Suppressor macrophage (primary cell): ENCODE data around the gene TERT.
"Not testable (repeated sequence)": the region's sequence is repeated elsewhere in the genome, so short reads cannot be mapped to it uniquely, and the experiment has no call there.

Experiments used
- DNase-seq, 4 experiments: peaks; one replicate each; pipeline ENCODE4 v3.0.0-alpha.2; 2020 to 2022

TERT gene

GRCh38 chr5:1278656-1279442 is 16.0 kb downstream of the TERT start:
- no peak for DNase-seq

DNA sequence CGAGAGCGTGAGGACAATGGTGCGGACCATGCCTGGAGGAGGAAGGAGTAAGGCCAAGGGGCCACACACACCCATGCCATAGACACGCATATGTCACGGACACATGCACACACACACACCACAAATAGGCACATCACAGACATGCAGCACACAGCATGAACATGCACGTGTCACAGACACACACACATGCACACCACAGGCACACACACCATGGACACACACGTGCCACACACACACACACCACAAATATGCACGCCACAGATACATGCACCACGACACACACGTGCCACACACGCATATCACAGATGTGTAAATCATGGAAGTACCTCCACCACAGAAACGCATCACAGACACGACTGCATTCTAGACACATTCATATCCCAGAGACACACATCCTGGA is 16.7 kb downstream of the TERT start:
- DNase-seq: no peak

DNA sequence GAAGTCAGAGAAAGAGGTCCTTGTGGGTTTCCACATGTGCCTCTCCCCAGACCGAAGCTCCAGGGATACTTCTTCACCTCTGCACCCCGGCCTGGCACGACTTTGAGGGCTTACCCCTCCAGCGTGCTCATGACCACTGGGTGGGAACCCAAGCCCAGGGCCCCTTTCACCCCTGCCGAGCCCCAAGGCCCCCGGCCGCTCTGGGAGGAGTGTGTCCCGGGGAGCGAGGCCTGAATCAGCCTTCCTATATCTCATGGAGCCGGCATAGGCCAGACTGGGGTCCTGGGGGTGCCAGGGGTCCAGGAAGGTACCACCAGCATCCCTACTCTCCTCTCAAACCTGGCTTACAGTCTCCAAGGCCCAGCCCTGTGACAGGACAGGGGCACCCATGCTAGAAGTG is 17.1 kb downstream of the TERT start:
- DNase-seq: no peak

DNA sequence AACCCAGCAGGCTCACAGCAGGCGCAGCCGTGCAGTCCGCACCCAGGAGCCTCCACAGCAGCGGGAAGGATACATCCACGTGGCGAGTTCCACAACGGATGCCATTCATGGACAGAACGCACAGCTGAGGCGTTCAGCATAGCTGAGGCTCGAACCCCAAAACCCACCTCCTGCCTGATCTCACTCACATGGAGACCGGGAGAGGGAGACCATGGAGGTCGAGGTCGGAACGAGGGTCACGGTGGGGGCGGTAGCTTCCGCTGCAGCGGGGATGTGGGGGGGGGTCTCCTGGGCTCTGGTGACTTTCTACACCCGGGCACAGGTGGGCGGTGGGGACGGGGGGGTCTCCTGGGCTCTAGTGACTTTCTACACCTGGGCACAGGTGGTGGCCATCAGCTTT is 17.5 kb downstream of the TERT start:
- no peak for DNase-seq

DNA sequence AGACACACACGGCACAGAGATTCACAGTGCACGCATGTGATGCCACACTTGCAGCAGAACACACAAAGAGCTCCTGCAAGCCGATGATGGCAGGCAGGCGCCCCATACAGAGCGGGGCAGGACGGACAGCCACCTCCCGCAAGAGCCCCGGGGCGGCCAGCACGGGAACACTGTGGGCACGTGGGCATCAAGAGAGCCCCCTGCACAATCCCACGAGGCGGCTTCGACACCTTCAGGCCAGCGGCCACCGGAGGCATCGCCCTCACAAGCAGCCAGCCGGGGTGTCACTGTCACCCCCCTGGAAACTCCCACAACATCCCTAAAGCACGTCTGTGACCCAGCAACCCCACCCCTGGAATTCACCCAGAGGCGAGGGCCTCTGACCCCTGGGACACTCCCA is 17.9 kb downstream of the TERT start:
- DNase-seq: no peak

- DNase-seq: not testable (repeated sequence)
Measured at GRCh38 chr5:1275397-1276391, 19.2 kb downstream of the TERT start.

GRCh38 chr5:1274471-1274870 is 20.4 kb downstream of the TERT start:
- DNase-seq: no peak

DNA sequence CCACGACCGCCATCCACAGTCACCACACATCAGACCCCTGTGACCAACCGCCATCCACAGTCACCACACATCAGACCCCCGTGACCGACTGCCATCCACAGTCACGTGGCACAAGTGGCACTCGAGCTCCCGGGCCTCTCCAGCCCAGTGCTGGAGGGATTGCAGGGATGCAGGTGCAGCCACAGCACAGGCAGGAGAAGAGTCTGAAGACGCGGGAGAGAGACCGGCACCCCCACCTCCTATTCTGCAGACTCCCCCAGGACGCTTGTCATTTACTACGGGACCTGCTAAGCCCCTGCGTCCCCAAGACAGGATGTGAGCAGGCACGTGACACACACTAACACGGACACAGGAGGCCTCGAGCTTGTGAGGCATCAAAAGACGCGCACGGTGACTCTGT is 21.1 kb downstream of the TERT start:
- no peak for DNase-seq

DNA sequence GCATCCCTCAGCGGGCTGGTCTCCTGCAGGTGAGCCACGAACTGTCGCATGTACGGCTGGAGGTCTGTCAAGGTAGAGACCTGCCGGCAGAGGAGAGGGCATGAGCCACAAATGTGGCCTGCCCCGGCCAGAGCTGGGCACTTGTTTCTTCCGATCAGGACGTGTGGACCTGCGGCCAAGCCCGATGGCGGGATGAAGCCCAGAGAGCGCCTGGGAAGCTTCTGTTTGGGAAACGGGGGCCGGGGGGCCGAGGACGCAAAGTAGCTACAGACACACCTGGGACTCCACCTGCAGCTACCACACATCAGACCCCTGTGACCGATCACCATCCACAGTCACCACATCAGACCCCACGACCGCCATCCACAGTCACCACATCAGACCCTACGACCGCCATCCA is 22.7 kb downstream of the TERT start:
- no peak for DNase-seq

DNA sequence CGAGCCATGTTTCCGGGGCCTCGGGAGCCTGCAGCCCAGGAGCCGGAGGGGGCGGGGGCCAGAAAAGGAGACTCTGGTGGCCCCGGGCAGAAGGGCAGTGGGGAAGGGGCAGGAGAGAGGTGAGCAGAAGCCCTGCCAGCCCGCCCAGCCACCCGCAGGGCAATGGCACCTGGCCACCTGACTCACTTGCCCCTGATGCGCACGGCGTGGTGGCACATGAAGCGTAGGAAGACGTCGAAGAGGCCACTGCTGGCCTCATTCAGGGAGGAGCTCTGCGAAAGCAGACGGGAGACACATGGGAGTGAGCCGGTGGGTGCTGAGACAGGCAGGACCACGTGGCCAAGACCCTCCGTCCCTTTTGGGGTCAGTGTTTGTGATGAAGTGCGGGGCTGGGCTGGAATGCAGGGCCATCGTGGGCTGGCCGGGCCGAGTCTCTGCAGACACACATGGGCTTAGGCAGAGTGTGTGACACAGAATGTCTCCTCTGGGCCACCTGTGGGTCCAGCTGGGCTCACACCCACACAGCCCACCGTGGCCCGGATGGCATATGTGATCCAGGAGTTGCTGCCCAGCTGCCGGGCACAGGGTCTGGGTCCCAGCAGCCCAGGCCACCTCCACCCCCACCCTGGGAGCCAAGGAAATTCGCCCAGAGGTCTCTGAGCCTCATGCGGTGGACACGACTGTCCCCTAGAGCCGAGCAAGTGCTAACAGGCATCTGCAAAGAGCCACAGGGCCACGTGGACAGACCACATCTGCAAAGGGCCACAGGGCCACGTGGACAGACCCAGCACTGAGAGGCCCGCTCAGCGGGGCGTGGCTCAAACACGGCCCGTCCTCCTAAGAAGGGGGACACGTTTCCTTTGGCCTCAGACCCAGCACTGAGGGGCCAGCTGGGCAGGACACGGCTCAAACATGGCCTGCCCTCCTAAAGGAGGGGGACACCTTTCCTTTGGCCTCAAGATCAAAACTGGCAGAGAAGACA is 23.6 kb downstream of the TERT start:
- no peak for DNase-seq

GRCh38 chr5:1270426-1270825 is 24.4 kb downstream of the TERT start:
- no peak for DNase-seq

DNA sequence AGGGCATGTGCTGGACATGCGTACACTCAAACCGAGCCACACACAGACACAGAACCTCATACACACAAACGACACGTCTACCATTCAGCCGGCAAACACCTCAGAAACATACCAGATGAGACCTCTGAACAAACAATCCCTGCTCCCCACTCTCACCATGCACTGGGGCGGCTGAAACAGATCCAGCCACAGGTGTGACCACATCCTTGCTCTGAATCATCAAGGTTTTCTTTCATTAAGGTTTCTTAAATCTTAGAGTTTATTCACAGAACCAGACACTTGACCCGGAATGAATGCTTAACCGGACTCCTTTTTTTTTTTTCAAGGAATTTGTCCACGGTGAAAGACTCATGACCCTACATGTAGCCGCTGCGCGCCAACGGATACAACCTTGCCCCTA is 26.2 kb downstream of the TERT start:
- DNase-seq: no peak

GRCh38 chr5:1268056-1268455 is 26.8 kb downstream of the TERT start:
- DNase-seq: no peak

- DNase-seq: not testable (repeated sequence)
Measured at GRCh38 chr5:1267464-1267863, 27.4 kb downstream of the TERT start.

DNA sequence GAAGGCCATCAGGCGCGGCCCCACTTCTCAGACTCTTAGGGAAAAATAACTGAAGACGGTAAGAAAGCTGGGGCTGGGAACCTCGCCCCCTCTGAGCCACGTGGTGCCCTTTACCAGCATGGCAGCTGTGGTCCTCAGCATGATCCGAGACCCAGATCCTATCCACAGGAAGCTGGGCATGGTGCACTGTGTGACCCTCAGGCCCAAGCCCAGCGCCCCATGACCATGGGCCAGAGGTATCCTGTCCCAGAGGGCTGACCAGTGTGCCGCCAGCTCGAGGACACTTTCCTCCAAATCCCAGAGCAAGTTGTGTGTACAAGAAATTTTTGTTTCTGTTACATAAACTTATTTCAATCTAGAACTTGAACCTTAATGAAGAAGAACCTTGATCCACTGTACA is 28.1 kb downstream of the TERT start:
- no peak for DNase-seq

DNA sequence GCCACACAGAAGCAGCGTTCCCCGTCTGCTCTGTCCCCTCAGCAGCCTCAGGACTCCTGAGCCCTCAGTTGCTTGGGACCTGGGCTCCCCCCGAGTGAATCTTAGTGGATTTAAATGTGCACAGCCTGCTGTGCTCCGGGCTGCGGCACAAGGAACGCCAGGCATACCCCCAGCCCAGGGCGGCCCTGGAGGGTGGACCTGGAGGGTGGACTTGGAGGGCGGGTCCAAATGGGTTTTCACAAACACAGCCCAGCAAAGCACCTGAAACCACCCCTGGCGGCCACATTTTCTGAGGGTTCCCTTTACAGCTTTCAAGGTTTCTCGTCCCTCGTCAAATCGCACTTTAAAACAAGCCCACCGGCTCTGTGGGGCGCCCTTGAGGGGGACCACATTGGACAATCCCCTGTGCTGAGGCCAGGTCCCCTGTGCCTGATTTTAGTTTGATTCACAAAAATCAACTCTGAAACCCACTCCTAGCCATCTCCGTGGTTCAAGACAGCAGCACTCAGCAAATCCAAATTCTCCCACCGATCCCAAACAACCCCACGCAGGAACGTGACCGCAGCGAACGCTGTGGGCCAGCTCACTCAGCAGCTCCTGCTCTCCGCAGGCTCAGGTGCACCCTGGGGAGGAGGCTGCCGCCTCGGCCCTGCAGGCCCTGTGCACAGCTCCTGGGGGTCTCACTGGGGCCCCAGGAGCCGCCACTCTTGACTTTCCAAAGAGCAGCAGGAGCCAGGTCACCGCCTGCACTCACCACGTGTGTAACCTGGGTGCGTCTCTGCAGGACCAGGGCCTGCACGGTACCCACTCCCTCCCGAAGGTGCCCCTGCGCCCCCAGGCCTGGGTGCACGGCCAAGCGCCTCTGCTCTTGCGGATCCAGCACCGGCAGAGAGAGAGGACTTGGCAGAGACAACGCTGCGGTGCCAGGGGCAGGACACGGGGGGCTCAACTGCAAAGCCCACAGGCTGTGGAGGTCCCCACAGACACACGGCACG is 29.1 kb downstream of the TERT start:
- DNase-seq: no peak

DNA sequence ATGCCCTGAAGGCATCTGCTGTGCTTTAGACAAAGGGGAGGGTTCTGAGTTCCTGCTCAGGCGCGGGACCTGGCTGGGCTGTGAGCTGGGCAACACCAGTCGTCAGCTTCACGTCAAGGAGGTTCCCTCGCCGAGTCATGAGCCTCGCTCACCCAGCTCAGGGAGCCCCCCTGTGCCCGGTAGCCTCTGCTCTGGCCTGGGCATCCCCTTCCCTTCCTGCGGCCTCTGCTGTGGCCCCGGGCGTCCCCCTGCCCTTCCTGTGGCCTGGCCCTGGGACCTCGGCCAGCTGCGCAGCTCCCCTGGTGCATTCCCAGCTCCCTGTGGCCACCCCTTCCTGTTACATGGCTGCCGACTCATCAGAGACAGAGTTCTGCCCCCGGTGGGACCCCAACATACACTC is 29.8 kb downstream of the TERT start:
- DNase-seq: no peak

DNA sequence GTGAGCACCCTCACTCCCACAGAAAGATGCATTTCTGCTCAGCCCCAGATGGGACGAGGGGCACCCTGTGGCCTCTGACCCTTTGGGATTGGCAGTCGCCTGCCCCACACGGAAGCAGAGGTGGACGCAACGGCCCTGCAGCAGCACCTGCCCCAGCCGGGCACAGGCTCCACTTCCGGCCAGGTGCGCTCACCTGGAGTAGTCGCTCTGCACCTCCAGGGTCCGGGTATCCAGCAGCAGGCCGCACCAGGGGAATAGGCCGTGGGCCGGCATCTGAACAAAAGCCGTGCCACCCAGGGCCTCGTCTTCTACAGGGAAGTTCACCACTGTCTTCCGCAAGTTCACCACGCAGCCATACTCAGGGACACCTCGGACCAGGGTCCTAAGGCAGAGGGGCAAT is 30.7 kb downstream of the TERT start:
- DNase-seq: no peak

GRCh38 chr5:1262381-1262780 is 32.5 kb downstream of the TERT start:
- no peak for DNase-seq

- DNase-seq: no peak
Measured at GRCh38 chr5:1261643-1262042, 33.2 kb downstream of the TERT start.

DNA sequence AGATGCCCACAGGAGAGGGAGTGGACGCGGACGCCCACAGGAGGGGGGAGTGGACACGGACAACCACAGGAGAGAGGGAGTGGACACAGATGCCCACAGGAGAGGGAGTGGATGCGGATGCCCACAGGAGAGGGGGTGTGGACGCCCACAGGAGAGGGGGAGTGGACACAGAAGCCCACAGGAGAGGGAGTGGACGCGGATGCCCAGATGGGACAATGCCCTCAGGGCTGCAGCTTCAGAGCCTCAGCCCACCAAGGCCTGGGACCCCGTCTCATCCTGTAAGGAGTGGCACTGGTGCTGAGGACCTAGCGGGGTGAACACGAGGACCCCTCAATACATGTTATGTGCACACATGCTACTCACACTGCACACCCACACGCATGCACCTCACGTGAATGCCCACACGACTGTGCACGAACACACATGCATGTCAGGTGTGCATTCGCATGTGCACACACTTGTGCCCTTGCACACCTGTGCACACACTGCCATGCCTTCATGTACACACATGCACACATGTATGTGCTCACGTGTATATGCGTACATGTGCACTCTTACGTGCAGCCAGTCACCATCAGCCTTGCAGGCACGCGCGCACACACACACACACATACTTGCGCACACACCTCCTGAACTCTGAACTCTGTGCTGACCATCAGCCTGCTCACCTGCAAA is 34.9 kb downstream of the TERT start:
- DNase-seq: no peak
